PFSK-1 (cell line): ENCODE measurements around the gene FAM114A2.

Experiments used
- FOXP2 ChIP-seq: optimal IDR thresholded peaks from 2 replicates; pipeline ENCODE3; 2011; ENCODE audit warnings: borderline replicate concordance, control low read depth, inconsistent platforms; ENCODE audit not compliant: insufficient read depth; ENCODE audit errors: extremely low read length, extremely low read depth
- POLR2AphosphoS5 ChIP-seq: IDR thresholded peaks from 2 replicates; pipeline ENCODE4 v1.6.1; 2012; ENCODE audit warnings: low read depth, mild to moderate bottlenecking, control low read depth, low read length, moderate library complexity
- SIN3A ChIP-seq: IDR thresholded peaks from 2 replicates; pipeline ENCODE4 v1.6.1; 2012; ENCODE audit warnings: mild to moderate bottlenecking, low read length, moderate library complexity, borderline replicate concordance; ENCODE audit not compliant: insufficient read depth
- TAF1 ChIP-seq: IDR thresholded peaks from 2 replicates; pipeline ENCODE4 v1.6.1; 2012; ENCODE audit warnings: low read length, control low read depth, borderline replicate concordance; ENCODE audit not compliant: insufficient read depth
- TF ChIP-seq, protein P1 (sequence below), 2 experiments: IDR thresholded peaks; 2 replicates each; pipeline versions ENCODE4 v1.6.1 to v1.8.0; 2011 to 2012; ENCODE audit warnings: low read depth in 2 of 2, low read length in 2 of 2, control low read depth in 1 of 2, inconsistent platforms in 1 of 2, mild to moderate bottlenecking in 1 of 2, moderate library complexity in 1 of 2; ENCODE audit not compliant: insufficient read depth in 1 of 2

Gene FAM114A2

DNA sequence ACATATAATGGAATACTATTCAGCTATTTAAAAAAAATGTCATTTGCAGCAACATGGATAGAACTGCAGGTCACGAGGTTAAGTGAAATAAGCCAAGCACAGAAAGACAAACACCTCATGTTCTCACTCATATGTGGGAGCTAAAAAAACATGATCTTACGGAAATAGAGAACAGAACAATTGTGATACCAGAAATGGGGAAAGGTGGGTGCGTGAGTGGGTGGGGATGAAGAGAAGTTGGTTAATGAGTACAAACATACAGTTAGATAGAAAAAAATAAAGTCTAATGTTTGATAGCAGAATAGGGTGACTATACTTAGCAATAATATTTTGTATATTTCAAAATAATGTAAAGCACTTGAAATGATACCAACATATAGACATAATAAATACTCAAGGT, 38.7 kb downstream of the FAM114A2 start:
- TF ChIP-seq, protein P1, sequence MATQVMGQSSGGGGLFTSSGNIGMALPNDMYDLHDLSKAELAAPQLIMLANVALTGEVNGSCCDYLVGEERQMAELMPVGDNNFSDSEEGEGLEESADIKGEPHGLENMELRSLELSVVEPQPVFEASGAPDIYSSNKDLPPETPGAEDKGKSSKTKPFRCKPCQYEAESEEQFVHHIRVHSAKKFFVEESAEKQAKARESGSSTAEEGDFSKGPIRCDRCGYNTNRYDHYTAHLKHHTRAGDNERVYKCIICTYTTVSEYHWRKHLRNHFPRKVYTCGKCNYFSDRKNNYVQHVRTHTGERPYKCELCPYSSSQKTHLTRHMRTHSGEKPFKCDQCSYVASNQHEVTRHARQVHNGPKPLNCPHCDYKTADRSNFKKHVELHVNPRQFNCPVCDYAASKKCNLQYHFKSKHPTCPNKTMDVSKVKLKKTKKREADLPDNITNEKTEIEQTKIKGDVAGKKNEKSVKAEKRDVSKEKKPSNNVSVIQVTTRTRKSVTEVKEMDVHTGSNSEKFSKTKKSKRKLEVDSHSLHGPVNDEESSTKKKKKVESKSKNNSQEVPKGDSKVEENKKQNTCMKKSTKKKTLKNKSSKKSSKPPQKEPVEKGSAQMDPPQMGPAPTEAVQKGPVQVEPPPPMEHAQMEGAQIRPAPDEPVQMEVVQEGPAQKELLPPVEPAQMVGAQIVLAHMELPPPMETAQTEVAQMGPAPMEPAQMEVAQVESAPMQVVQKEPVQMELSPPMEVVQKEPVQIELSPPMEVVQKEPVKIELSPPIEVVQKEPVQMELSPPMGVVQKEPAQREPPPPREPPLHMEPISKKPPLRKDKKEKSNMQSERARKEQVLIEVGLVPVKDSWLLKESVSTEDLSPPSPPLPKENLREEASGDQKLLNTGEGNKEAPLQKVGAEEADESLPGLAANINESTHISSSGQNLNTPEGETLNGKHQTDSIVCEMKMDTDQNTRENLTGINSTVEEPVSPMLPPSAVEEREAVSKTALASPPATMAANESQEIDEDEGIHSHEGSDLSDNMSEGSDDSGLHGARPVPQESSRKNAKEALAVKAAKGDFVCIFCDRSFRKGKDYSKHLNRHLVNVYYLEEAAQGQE (IDR thresholded peaks at IDR 0.05; ENCODE audit: insufficient read depth in 1 of 2, low read depth in 2 of 2, low read length in 2 of 2) = no peak
- TF ChIP-seq TAF1 = no peak
- TF ChIP-seq FOXP2 = no peak
- TF ChIP-seq SIN3A = no peak
- TF ChIP-seq POLR2AphosphoS5 = no peak

DNA sequence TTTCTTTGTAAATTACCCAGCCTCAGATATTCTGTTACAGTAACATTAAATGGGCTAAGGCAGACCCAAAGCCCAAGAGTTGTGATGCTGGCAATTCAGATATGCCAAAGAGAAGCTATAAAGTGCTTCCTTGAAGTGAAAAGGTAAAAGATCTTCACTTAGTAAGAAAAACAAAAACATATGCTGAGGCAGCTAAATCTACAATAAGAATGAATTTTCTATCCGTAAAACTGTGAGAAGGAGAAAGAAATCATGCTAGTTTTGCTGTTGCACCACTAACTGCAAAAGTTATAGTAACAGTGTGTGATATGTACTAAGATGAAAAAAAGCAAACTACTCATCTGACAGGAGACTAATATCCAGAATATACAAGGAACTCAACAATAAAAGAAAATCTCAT, 39.9 kb downstream of the FAM114A2 start:
- TF ChIP-seq, protein P1 (IDR thresholded peaks at IDR 0.05; ENCODE audit: insufficient read depth in 1 of 2, low read depth in 2 of 2, low read length in 2 of 2) = no peak
- no peak for TF ChIP-seq TAF1

DNA sequence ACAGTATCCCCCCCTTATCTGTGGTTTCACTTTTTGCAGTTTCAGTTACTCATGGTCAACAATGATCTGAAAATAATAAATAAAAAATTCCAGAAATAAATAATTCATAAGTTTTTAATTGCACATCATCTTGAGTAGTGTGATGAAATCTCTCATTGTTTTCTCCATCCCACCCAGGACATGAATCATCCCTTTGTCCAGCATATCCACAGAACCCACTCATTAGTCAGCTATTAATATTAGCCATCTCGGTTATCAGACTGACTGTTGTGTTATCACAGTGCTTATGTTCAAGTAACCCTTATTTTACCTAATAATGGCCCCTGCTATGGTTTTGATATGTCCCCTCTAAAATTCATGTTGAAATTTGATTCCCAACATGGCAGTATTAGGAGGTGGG, 40.7 kb downstream of the FAM114A2 start:
- no peak for TF ChIP-seq SIN3A
- TF ChIP-seq, protein P1 (IDR thresholded peaks at IDR 0.05; ENCODE audit: insufficient read depth in 1 of 2, low read depth in 2 of 2, low read length in 2 of 2) = no peak

DNA sequence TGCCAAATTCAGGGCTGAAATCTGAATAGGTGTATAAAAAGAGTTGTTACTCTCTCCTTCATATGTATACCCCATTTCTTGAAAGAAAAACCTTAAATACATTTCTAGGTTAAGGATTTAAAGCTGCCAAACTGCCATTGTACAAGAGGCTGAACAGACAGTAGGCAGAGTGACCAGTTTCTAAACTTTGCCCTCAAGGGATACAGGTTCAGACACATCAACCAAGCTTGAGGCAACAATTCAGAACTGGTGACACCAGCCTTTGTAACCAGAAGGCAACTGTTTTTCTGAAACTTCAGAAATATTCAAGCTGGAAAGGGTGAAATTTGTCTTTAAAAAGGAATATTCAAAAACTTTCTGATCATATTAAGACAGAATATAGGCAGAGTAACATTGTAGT, 47.5 kb downstream of the FAM114A2 start:
- TF ChIP-seq, protein P1 (IDR thresholded peaks at IDR 0.05; ENCODE audit: insufficient read depth in 1 of 2, low read depth in 2 of 2, low read length in 2 of 2) = no peak
- no peak for TF ChIP-seq FOXP2

GRCh38 chr5:153988510-153988909, 50.2 kb downstream of the FAM114A2 start:
- TF ChIP-seq SIN3A (no peak), TAF1 (no peak), POLR2AphosphoS5 (no peak), FOXP2 (no peak)
- TF ChIP-seq, protein P1 (IDR thresholded peaks at IDR 0.05; ENCODE audit: insufficient read depth in 1 of 2, low read depth in 2 of 2, low read length in 2 of 2) = no peak
